Stimulated activated CD8-positive, alpha-beta memory T cell treated with anti-CD3 and anti-CD28 coated beads, Interleukin-4, amount 100 ng/mL, for 48 hours (primary cell): ENCODE measurements around the gene NECTIN2.
A peak's percentile ranks its signal among the peaks of the same experiment; 100 is the strongest.

Experiments used
- DNase-seq: peaks from one replicate; pipeline ENCODE4 v3.0.0-alpha.2; 2020

The NECTIN2 gene

GRCh38 chr19:44845612-44846454, at the start of gene NECTIN2:
Gene NECTIN2 (plus strand): TSS chr19:44846297. CDS start chr19:44846526, 229 bp downstream.
- peak; percentile 99 for DNase-seq

GRCh38 chr19:44796701-44797115, 49.4 kb upstream of the NECTIN2 start:
- no peak for DNase-seq

GRCh38 chr19:44799627-44800346, 46.3 kb upstream of the NECTIN2 start:
- DNase-seq, result no peak

- peak; percentile 95 for DNase-seq
Observed at GRCh38 chr19:44800461-44800860, 45.6 kb upstream of the NECTIN2 start.

GRCh38 chr19:44803442-44804428, 42.4 kb upstream of the NECTIN2 start:
- DNase-seq, result no peak

DNA sequence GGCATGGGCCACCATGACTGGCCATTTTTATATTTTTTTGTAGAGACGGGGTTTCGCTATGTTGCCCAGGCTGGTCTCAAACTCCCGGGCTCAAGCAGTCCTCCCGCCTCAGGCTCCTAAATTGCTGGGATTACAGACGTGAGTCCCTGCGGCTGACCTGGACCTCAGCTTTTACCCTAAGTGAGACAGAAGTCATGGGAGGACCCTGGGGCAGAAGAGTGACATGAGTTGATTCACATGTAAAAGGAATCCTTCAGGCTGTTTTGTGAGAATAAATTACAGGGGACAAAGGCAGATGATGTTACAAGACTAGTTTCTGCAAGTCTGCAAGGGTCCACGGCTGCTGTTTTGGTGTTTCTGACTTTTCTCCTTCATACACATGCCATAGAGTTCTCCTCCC, 39.8 kb upstream of the NECTIN2 start:
- DNase-seq, result no peak

DNA sequence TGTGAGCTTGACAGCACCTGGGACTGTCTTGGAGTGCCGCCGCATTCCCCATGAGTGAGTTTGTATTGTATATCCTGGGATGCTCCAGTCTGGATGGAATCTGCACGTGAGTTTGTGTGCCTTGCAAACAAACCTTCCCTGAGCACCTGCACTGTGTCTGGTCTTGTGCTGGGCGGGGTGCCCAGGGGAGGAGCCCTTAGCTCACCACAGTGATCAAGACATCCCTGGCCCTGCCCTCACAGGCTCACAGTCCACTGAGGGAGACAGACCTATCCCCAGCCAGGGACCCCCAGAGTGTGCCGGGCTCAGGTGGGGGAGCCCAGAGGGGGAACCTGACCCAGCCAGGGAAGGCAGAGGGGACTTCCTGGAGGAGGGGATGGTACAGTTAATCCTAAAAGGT, 38.9 kb upstream of the NECTIN2 start:
- DNase-seq, result no peak

GRCh38 chr19:44807652-44808462, 38.2 kb upstream of the NECTIN2 start:
- DNase-seq, result no peak

DNA sequence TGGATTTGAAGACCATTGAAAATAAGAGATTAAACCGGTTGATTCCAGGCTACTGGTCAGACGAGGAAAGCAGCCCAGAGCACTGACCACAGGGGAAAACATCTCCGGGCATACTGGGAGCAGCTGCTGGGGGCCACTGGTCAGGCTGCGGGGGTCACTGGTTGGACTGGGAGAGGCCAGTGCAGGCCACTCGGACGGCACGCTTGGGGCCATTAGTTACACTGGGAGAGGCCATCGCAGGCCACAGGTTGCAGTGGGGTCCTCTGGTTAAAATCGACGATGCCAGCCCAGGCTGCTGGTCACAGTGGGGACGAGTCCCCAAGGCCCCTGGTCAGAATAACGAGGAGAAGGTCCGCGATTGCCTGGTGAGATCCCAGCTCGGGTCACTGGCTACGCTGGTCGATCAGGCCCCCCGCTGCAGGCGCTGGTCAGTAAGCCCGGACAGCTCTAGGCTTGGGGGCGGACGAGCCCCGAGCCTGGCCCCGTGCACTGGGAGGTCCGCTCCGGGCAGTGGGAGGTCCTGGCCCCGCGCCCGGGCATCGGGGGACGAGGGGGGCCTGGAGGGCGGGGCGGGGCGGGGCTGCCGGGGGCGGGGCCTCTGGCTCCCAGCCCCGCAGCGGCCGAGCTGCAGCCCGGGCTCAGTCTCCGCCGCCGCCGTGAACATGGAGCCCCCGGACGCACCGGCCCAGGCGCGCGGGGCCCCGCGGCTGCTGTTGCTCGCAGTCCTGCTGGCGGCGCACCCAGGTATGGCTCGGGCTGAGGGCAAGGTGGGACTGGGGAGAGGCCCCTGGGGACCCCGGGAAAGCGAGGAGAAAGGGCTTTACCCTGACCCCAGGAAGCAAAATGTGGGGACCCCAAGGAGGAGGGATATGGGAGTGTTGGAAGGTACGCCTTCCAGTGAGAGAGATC, 37.4 kb upstream of the NECTIN2 start, which contains the start of gene BCAM:
TSS of gene BCAM (plus strand) at position 641 of the 909 bp plus-strand sequence. CDS start at position 663, 22 bp downstream.
- no peak for DNase-seq

DNA sequence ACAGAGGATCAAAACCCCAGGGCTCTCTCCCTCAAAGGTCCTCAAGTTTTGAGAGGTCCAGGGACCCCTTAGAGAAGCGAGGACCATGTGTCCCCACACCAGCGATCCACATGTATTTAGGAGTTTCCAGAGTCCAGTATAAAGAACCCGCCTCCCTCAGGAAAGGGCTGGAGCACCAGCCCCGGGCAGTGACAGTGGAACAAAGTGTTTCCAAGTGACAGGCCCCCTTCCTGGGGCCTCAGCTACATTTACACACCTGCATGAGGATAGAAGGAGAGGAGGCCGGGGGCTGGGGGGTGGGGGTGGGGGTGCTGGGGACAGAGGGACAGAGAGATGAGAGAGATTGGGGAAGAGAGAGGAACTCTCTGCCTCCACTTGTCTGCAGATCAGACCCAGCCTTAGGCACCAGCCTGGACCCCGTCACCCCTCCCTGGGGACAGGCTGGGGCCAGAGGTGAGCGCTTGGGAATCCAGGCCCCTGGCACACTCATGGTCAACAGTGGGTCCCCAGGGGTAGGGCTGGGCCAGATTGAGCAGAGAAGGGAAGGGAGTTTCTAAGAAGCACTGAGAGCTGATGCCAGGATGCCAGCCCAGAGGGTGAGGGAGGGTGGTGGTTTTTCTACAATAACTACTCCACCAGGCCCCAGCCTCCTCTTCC, 36.4 kb upstream of the NECTIN2 start:
- DNase-seq, result no peak

GRCh38 chr19:44810234-44811121, 35.6 kb upstream of the NECTIN2 start:
- DNase-seq, result no peak

DNA sequence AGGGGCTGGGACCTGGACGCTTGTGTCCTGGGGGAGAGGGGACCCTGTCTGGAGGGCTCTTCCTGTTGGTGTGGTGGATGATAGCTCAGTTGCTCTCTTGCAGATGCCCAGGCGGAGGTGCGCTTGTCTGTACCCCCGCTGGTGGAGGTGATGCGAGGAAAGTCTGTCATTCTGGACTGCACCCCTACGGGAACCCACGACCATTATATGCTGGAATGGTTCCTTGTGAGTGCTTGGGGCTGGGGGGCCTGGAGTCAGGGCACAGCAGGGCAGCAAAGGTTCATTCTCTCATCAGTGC, 35.0 kb upstream of the NECTIN2 start:
- DNase-seq, result no peak

DNA sequence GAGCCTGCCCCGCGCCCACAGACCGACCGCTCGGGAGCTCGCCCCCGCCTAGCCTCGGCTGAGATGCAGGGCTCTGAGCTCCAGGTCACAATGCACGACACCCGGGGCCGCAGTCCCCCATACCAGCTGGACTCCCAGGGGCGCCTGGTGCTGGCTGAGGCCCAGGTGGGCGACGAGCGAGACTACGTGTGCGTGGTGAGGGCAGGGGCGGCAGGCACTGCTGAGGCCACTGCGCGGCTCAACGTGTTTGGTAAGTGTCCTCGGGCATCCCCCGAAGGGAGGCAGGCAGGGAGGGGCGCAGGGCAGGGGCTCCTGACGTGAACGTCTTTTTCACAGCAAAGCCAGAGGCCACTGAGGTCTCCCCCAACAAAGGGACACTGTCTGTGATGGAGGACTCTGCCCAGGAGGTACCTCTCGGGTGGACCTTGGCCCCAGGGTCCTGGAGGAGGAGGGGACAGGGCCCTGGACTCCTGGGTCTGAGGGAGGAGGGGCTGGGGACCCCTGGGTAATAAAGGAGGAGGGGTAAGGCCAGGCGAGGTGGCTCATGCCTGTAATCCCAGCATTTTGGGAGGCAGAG, 33.9 kb upstream of the NECTIN2 start:
- DNase-seq, result no peak

GRCh38 chr19:44813070-44813840, 32.8 kb upstream of the NECTIN2 start:
- no peak for DNase-seq

DNA sequence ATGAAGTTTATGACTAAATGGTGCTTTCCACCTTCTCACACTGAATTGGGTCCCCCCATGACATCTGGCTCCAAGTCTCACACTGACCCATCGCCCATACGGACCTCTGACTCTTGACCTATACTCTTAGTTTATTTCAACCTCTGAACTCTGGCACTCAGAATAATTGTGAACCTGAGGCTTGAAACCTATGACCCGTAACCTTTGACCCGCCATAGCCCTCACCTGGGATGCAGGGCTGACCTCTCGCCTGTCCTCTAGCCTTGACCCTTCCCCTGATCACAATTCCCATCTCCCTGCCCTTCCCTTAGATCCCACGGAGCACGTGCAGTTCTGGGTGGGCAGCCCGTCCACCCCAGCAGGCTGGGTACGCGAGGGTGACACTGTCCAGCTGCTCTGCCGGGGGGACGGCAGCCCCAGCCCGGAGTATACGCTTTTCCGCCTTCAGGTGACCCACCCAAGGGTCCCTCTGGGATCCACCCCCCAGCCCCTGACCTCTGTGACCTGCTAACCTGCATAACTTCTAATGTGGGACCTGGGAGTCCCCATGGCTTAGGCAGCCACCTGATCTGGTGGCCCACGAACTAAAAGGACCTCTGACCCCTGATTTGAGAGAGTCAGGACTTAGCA, 32.1 kb upstream of the NECTIN2 start:
- no peak for DNase-seq

DNA sequence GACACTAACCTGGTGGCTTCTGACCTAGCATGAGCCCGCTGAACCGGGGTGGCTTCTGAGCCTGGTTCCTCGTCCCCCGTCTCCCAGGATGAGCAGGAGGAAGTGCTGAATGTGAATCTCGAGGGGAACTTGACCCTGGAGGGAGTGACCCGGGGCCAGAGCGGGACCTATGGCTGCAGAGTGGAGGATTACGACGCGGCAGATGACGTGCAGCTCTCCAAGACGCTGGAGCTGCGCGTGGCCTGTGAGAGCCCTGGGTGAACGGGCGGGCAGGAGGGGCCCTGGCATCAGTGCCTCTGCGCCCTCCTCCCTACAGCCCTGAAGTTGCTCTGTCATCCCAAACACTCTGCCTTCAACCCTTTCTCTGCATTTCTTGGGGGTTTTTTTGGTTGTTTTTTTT, 31.6 kb upstream of the NECTIN2 start:
- DNase-seq, result no peak

GRCh38 chr19:44816301-44816700, 29.8 kb upstream of the NECTIN2 start:
- no peak for DNase-seq
